ENCODE measurements around the gene PEX11A. TPM values are rescaled to one million over a fixed set of nuclear protein-coding genes. Genes with fewer than 3 reads are reported as not detected.

The PEX11A gene
- total RNA-seq, 1 experiment from 2014 or later: 1.3 TPM

DNA sequence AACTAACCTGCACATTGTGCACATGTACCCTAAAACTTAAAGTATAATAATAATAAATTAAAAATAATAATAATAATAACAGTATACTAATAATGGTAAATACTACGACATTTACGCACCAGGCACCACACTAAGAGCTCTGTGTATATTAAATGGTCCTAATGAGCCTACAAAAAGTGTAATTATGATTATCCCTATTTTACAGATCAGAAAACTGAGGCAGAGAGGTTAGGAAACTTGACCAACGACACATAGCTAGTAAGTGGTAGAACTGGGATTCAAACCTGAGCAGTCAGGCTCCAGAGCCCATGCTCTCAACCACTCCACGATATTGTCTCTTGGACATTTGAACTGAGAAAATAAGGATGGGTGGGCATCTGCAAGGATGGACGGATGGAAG lies 50.3 kb downstream of the PEX11A start:
- H3T11ph ChIP-seq (ENCODE audit: low read length): no peak overlapping the region
- H2AFZ ChIP-seq (ENCODE audit: low read length): no peak overlapping the region
- no peak overlapping the region for H3K4ac ChIP-seq (ENCODE audit: low read depth, low read length)
- Mint-ChIP-seq H3K27me3 (ENCODE audit: low read depth) (no peaks in the 10 kb centered on the region; the same call in 1 of the 2 replicates), H3K4me3 (no peak overlapping the region), H3K36me3 (ENCODE audit: insufficient read depth in 1 of 3, low read depth in 3 of 3) (peaks cover 26 to 60% (median 45%) of the 10 kb centered on the region in 3 experiments), H3K4me1 (no peaks in the 10 kb centered on the region), H3K9me3 (peaks cover 6 to 11% of the 10 kb centered on the region in 2 experiments), H3K27ac (no peak overlapping the region)
- no peak overlapping the region for H3K14ac ChIP-seq (ENCODE audit: insufficient read depth, low read length)
- H2BK12ac ChIP-seq (ENCODE audit: insufficient read length, low read depth, low read length): no peak overlapping the region
- no peaks in the 10 kb centered on the region for H3K4me1 ChIP-seq (ENCODE audit: insufficient read depth, low read length)
- no peak overlapping the region for H2BK5ac ChIP-seq (ENCODE audit: insufficient read length, low read length)
- no peaks in the 10 kb centered on the region for H4K20me1 ChIP-seq (ENCODE audit: control insufficient read depth, insufficient read depth, insufficient read length)
- H3K9me3 ChIP-seq (ENCODE audit: control insufficient read depth, low read depth, low read length): no peaks in the 10 kb centered on the region
- H3K18ac ChIP-seq (ENCODE audit: insufficient read length, low read depth, low read length): no peak overlapping the region
- H3K56ac ChIP-seq (ENCODE audit: insufficient read length, low read depth, low read length): no peak overlapping the region
- H3K79me1 ChIP-seq (ENCODE audit: insufficient read depth, low read depth, low read length, poor library complexity, severe bottlenecking): no peaks in the 10 kb centered on the region
- no peak overlapping the region for H2BK15ac ChIP-seq (ENCODE audit: low read depth, low read length)
- TF ChIP-seq, protein P1, sequence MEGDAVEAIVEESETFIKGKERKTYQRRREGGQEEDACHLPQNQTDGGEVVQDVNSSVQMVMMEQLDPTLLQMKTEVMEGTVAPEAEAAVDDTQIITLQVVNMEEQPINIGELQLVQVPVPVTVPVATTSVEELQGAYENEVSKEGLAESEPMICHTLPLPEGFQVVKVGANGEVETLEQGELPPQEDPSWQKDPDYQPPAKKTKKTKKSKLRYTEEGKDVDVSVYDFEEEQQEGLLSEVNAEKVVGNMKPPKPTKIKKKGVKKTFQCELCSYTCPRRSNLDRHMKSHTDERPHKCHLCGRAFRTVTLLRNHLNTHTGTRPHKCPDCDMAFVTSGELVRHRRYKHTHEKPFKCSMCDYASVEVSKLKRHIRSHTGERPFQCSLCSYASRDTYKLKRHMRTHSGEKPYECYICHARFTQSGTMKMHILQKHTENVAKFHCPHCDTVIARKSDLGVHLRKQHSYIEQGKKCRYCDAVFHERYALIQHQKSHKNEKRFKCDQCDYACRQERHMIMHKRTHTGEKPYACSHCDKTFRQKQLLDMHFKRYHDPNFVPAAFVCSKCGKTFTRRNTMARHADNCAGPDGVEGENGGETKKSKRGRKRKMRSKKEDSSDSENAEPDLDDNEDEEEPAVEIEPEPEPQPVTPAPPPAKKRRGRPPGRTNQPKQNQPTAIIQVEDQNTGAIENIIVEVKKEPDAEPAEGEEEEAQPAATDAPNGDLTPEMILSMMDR (conservative IDR thresholded peaks at IDR 0.05): no peak
- no CpG with 5 or more reads among the region's 5 CpGs for WGBS (ENCODE audit: extremely low coverage, insufficient read length, low lambda C conversion rate)
- no peak overlapping the region for H4K8ac ChIP-seq (replicated peaks; ENCODE audit: insufficient read length, low read depth, low read length)
- H2BK20ac ChIP-seq (ENCODE audit: low read depth, low read length, poor library complexity, severe bottlenecking): no peak overlapping the region
- H2BK120ac ChIP-seq (ENCODE audit: low read depth, low read length, poor library complexity, severe bottlenecking): no peak overlapping the region
- H3K79me2 ChIP-seq (ENCODE audit: insufficient read depth, low read length): no peaks in the 10 kb centered on the region
- H4K91ac ChIP-seq (ENCODE audit: insufficient read length, low read depth, low read length): no peak overlapping the region
- no peak for DNase-seq
- no peaks in the 10 kb centered on the region for H3K23me2 ChIP-seq (ENCODE audit: insufficient read length, low read depth, low read length, poor library complexity, severe bottlenecking)
- no peaks in the 10 kb centered on the region for H3K27me3 ChIP-seq (ENCODE audit: insufficient read depth, low read length)
- no peak overlapping the region for H3K23ac ChIP-seq (ENCODE audit: insufficient read length, low read depth, low read length)
- no peak overlapping the region for H3K4me2 ChIP-seq (ENCODE audit: insufficient read depth, insufficient read length, low read length)
- no peak overlapping the region for H3K9ac ChIP-seq (ENCODE audit: extremely low read depth, insufficient read length, low read length)
- no peak overlapping the region for H2AK5ac ChIP-seq (ENCODE audit: insufficient read length, low read length)
- no peak overlapping the region for H4K5ac ChIP-seq (ENCODE audit: insufficient read length, low read depth, low read length)
- no peak overlapping the region for H3K27ac ChIP-seq (ENCODE audit: insufficient read length, low read depth, low read length)

Measured in H9 (cell line).